Karpas-422 (cell line): ENCODE data around the gene SERPINB6. TPM values are rescaled to one million over a fixed set of nuclear protein-coding genes. Genes with fewer than 3 reads are reported as not detected.
"Not testable (repeated sequence)": the region's sequence is repeated elsewhere in the genome, so short reads cannot be mapped to it uniquely, and the experiment has no call there.

Experiments
- DNase-seq: peaks from one replicate; pipeline ENCODE4 v3.0.0-alpha.2; 2015
- H2AFZ ChIP-seq: fragments of 200-600 bp; sonication (generic); 2 replicates; pipeline ENCODE4 v1.6.1; 2014; ENCODE audit warnings: antibody characterized with exemption, low read length, mixed read lengths
- H3K27ac ChIP-seq: fragments of 200-600 bp; sonication (generic); 2 replicates; pipeline ENCODE4 v1.5.1; 2014; ENCODE audit warnings: mild to moderate bottlenecking, low read length, moderate library complexity
- H3K27me3 ChIP-seq: fragments of 200-600 bp; sonication (generic); 2 replicates; pipeline ENCODE4 v1.6.1; 2014; ENCODE audit warnings: low read length, mixed read lengths
- H3K36me3 ChIP-seq: fragments of 200-600 bp; sonication (generic); 2 replicates; pipeline ENCODE4 v1.6.1; 2014; ENCODE audit warnings: low read length, mixed read lengths; ENCODE audit not compliant: insufficient read depth
- H3K4me1 ChIP-seq: fragments of 200-600 bp; sonication (generic); 2 replicates; pipeline ENCODE4 v1.6.1; 2014; ENCODE audit warnings: mild to moderate bottlenecking, low read length, mixed read lengths
- H3K4me2 ChIP-seq: fragments of 200-600 bp; sonication (generic); 2 replicates; pipeline ENCODE4 v1.6.1; 2014; ENCODE audit warnings: low read length, low read depth, mild to moderate bottlenecking; ENCODE audit not compliant: poor library complexity, severe bottlenecking
- H3K4me3 ChIP-seq: fragments of 200-600 bp; sonication (generic); 2 replicates; pipeline ENCODE4 v1.5.1; 2014; ENCODE audit warnings: mild to moderate bottlenecking, antibody characterized with exemption, low read length, mixed read lengths
- H3K79me2 ChIP-seq: fragments of 200-600 bp; sonication (generic); 2 replicates; pipeline ENCODE4 v1.6.1; 2014; ENCODE audit warnings: mild to moderate bottlenecking, low read length, mixed read lengths
- H3K9ac ChIP-seq: fragments of 200-600 bp; sonication (generic); 2 replicates; pipeline ENCODE4 v1.6.0; 2014; ENCODE audit warnings: low read length
- H3K9me2 ChIP-seq: fragments of 200-600 bp; sonication (generic), shearing (Covaris generic); replicated peaks from 2 replicates; pipeline ENCODE4 v1.6.0; 2014; ENCODE audit warnings: mild to moderate bottlenecking, low read length, moderate library complexity; ENCODE audit not compliant: insufficient read depth
- H3K9me3 ChIP-seq: fragments of 300-700, 200-600 bp; sonication (generic); 2 replicates; pipeline ENCODE4 v1.6.1; 2014; ENCODE audit warnings: low read length, mixed read lengths
- H4K20me1 ChIP-seq: fragments of 200-600 bp; sonication (generic); 2 replicates; pipeline ENCODE4 v1.6.1; 2014; ENCODE audit warnings: mild to moderate bottlenecking, antibody characterized with exemption, low read length, low read depth; ENCODE audit not compliant: insufficient read depth
- total RNA-seq: library from RNA; depleted of rRNA; stranded (reverse); fragments of >200 nt; shearing (Covaris generic); gene quantifications from 2 replicates; pipeline ENCODE4 v1.2.3, GENCODE V29; 2014; ENCODE audit warnings: low replicate concordance

SERPINB6 gene
- total RNA-seq, 1 experiment from 2014 or later: not detected

DNA sequence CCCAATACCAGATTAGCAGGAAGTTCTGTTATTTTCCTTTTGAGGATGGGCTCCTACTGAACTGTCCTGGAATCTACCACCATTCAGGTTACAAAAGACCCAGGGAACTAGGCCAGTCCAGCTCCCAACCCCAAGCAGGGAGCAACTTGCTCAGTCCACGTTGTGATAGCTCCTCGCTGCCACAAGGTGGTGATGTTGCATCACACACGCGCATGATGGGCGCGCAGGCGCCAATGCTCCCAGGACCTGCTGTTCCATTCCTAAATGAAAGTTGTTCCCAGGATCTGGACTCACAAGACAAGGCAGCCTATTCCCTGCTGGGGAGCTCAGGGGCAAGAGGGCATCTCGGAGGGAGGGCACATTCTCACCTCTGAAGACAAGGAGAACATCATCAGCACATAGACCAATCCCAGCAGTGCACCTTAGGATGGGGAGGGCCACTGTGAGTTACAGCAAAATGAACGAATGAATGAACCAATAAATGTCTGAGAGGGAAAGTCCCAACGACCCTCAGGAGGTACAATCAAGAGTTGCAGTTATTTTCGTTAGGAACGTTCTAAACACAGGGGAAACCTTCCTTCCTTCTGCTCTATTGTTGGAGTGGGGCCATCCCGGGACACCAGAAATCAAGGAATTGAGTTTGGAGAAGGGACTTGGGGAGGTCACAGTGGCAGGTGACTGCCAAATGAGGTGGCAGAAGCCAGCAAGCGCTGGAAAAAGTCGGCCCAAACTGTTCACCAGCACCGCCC, 27.1 kb upstream of the SERPINB6 start:
- H3K9ac ChIP-seq: not testable (repeated sequence)

GRCh38 chr6:2993755-2994317, 22.5 kb upstream of the SERPINB6 start:
- Histone ChIP-seq H3K4me3 (no peak overlapping the region), H3K36me3 (no peaks in the 10 kb centered on the region), H3K4me1 (peaks cover 20% of the 10 kb centered on the region), H2AFZ (no peak overlapping the region), H3K27me3 (no peaks in the 10 kb centered on the region), H3K9ac (no peak overlapping the region), H3K27ac (no peak overlapping the region), H3K9me3 (no peaks in the 10 kb centered on the region), H3K9me2 (no peaks in the 10 kb centered on the region), H4K20me1 (no peaks in the 10 kb centered on the region), H3K79me2 (no peaks in the 10 kb centered on the region), H3K4me2 (no peak overlapping the region)
- no peak for DNase-seq

More for the DNA sequence above, 27.1 kb upstream of the SERPINB6 start:
- not testable (repeated sequence) for H3K9me2 ChIP-seq, H3K27me3 ChIP-seq, H2AFZ ChIP-seq, H3K79me2 ChIP-seq, H3K9me3 ChIP-seq, H3K27ac ChIP-seq, H4K20me1 ChIP-seq, H3K36me3 ChIP-seq
- peak overlapping the region; percentile 66; the same call in 1 of the 2 replicates for H3K4me3 ChIP-seq
- DNase-seq: peak; percentile 52
- H3K4me1 ChIP-seq: peaks cover 26% of the 10 kb centered on the region
- peak overlapping the region; percentile 68 for H3K4me2 ChIP-seq

GRCh38 chr6:2992330-2992979, 21.1 kb upstream of the SERPINB6 start:
- H3K9me2 ChIP-seq: no peaks in the 10 kb centered on the region
- DNase-seq: no peak
- no peak overlapping the region for H3K4me3 ChIP-seq
- H3K9ac ChIP-seq: no peak overlapping the region
- H2AFZ ChIP-seq: no peak overlapping the region
- no peaks in the 10 kb centered on the region for H3K27me3 ChIP-seq
- no peaks in the 10 kb centered on the region for H3K79me2 ChIP-seq
- H3K4me1 ChIP-seq: peaks cover 23% of the 10 kb centered on the region
- H3K4me2 ChIP-seq: no peak overlapping the region
- H3K9me3 ChIP-seq: no peaks in the 10 kb centered on the region
- no peaks in the 10 kb centered on the region for H4K20me1 ChIP-seq
- H3K27ac ChIP-seq: no peak overlapping the region
- H3K36me3 ChIP-seq: no peaks in the 10 kb centered on the region

DNA sequence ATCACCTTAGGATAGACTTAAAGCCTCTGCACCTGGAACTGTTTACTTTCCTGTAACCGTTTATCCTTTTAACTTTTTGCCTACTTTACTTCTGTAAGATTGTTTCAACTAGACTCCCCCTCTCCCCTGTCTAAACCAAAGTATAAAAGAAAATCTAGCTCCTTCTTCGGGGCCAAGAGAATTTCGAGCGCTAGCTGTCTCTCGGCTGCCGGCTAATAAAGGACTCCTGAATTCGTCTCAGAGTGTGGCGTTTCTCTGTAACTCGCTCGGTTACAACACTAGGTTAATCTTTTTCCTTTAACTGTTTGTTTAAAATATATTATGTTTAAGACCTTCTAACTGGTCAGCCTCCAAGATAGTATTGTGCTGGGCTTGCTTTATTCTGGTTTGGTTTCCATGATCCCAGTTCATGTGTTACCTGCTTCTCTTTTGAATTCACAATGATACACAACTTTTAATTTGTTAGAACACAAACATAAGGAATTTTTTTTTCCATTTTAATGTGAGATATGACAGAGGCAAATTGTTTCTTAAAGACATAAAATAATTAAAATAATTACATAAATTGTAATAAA, 19.7 kb upstream of the SERPINB6 start:
- H3K4me2 ChIP-seq: peak overlapping the region; percentile 77
- H3K4me3 ChIP-seq: no peak overlapping the region; the same call in 1 of the 2 replicates

GRCh38 chr6:2990248-2990931, 19.0 kb upstream of the SERPINB6 start:
- H2AFZ ChIP-seq: peak overlapping the region; percentile 96
- no peaks in the 10 kb centered on the region for H3K9me2 ChIP-seq
- H3K79me2 ChIP-seq: no peaks in the 10 kb centered on the region
- peak overlapping the region; percentile 76 for H3K9ac ChIP-seq
- no peaks in the 10 kb centered on the region for H4K20me1 ChIP-seq
- DNase-seq: peak; percentile 44
- H3K9me3 ChIP-seq: no peaks in the 10 kb centered on the region
- no peaks in the 10 kb centered on the region for H3K27me3 ChIP-seq
- H3K4me2 ChIP-seq: peak overlapping the region; percentile 77
- no peak overlapping the region for H3K27ac ChIP-seq
- peak overlapping the region; percentile 79 for H3K4me3 ChIP-seq
- no peaks in the 10 kb centered on the region for H3K36me3 ChIP-seq
- peaks cover 14% of the 10 kb centered on the region for H3K4me1 ChIP-seq

More for the DNA sequence above, 19.7 kb upstream of the SERPINB6 start:
- H3K9me2 ChIP-seq: no peaks in the 10 kb centered on the region
- peaks cover 16% of the 10 kb centered on the region for H3K4me1 ChIP-seq
- no peaks in the 10 kb centered on the region for H4K20me1 ChIP-seq
- H3K9ac ChIP-seq: peak overlapping the region; percentile 76; the same call in 1 of the 2 replicates
- H3K36me3 ChIP-seq: no peaks in the 10 kb centered on the region
- H3K27ac ChIP-seq: no peak overlapping the region
- no peak for DNase-seq
- no peaks in the 10 kb centered on the region for H3K9me3 ChIP-seq
- H2AFZ ChIP-seq: no peak overlapping the region
- no peaks in the 10 kb centered on the region for H3K27me3 ChIP-seq
- H3K79me2 ChIP-seq: no peaks in the 10 kb centered on the region

DNA sequence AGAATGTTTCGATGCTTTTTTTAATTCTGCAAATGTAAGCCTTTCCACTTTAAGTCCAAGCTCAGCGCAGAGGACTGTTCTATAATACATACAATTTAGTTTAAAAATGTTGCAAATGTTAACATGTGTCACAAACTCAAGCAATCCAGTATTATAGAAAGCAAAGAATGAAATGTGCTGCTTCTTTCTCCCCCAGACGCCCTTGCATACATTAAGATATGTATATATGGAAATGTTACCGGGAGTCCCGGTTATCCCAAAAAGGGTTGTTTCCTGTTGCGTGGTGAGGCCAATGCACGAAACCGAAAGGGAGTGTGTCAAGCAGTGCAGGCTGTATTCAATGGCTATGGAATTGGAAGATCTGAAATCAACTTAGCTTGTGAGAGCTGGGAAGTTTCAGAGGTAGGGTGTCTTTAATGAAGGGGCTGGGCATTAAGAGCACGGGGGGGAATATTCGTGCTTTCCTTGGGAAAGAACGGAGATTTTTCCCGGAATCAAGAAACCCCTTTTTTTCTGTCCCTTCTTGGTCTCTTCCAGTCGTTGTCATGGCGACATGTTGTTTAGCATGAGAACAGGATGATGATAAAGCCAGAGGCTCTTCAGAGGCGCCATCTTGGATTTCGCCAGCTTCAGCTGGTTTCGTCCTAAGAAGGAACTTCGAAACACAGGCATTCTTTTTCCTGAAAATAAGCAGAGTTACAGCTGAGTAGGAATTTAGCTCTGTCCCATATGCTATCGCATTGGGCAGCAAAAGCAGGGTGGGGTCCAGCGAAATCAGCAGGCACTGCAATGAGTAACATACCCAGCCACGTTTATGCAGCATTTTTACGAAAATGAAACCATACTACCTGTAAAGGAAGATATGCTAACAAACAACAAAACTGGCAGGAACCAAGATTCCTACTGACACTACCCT, 18.2 kb upstream of the SERPINB6 start:
- H4K20me1 ChIP-seq: no peaks in the 10 kb centered on the region
- H3K27ac ChIP-seq: peak overlapping the region; percentile 90
- H3K4me3 ChIP-seq: peak overlapping the region; percentile 79
- peak overlapping the region; percentile 96 for H2AFZ ChIP-seq
- peak overlapping the region; percentile 76 for H3K9ac ChIP-seq
- DNase-seq: peak; percentile 98
- no peaks in the 10 kb centered on the region for H3K9me3 ChIP-seq
- no peaks in the 10 kb centered on the region for H3K79me2 ChIP-seq
- peaks cover 14% of the 10 kb centered on the region for H3K4me1 ChIP-seq
- H3K27me3 ChIP-seq: no peaks in the 10 kb centered on the region
- peak overlapping the region; percentile 77 for H3K4me2 ChIP-seq
- no peaks in the 10 kb centered on the region for H3K36me3 ChIP-seq
- no peaks in the 10 kb centered on the region for H3K9me2 ChIP-seq
